Activated naive CD8-positive, alpha-beta T cell treated with anti-CD3 and anti-CD28 coated beads, Interleukin-2, amount 50 U/mL, for 24 hours (primary cell): ENCODE measurements around the gene MED17.

Source experiments
- ATAC-seq: fragments of 150-1000 bp; cut with Tn5 transposase; one replicate; pipeline ENCODE4 v1.10.0; 2021
- DNase-seq: peaks from one replicate; pipeline ENCODE4 v3.0.0; 2021
- H3K27ac Mint-ChIP-seq: one replicate; pipeline ENCODE4 v1.8.0; 2021; ENCODE audit warnings: mild to moderate bottlenecking, mixed read lengths
- H3K27me3 Mint-ChIP-seq: one replicate; pipeline ENCODE4 v1.8.0; 2021; ENCODE audit warnings: mixed read lengths
- H3K36me3 Mint-ChIP-seq: one replicate; pipeline ENCODE4 v1.8.0; 2021; ENCODE audit warnings: low read depth, mixed read lengths
- H3K4me1 Mint-ChIP-seq: one replicate; pipeline ENCODE4 v1.8.0; 2021; ENCODE audit warnings: mixed read lengths
- H3K4me3 Mint-ChIP-seq: one replicate; pipeline ENCODE4 v1.8.0; 2021; ENCODE audit warnings: mild to moderate bottlenecking, moderate library complexity, mixed read lengths
- H3K9me3 Mint-ChIP-seq: one replicate; pipeline ENCODE4 v1.8.0; 2021; ENCODE audit warnings: mixed read lengths

Gene MED17, protein sequence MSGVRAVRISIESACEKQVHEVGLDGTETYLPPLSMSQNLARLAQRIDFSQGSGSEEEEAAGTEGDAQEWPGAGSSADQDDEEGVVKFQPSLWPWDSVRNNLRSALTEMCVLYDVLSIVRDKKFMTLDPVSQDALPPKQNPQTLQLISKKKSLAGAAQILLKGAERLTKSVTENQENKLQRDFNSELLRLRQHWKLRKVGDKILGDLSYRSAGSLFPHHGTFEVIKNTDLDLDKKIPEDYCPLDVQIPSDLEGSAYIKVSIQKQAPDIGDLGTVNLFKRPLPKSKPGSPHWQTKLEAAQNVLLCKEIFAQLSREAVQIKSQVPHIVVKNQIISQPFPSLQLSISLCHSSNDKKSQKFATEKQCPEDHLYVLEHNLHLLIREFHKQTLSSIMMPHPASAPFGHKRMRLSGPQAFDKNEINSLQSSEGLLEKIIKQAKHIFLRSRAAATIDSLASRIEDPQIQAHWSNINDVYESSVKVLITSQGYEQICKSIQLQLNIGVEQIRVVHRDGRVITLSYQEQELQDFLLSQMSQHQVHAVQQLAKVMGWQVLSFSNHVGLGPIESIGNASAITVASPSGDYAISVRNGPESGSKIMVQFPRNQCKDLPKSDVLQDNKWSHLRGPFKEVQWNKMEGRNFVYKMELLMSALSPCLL

DNA sequence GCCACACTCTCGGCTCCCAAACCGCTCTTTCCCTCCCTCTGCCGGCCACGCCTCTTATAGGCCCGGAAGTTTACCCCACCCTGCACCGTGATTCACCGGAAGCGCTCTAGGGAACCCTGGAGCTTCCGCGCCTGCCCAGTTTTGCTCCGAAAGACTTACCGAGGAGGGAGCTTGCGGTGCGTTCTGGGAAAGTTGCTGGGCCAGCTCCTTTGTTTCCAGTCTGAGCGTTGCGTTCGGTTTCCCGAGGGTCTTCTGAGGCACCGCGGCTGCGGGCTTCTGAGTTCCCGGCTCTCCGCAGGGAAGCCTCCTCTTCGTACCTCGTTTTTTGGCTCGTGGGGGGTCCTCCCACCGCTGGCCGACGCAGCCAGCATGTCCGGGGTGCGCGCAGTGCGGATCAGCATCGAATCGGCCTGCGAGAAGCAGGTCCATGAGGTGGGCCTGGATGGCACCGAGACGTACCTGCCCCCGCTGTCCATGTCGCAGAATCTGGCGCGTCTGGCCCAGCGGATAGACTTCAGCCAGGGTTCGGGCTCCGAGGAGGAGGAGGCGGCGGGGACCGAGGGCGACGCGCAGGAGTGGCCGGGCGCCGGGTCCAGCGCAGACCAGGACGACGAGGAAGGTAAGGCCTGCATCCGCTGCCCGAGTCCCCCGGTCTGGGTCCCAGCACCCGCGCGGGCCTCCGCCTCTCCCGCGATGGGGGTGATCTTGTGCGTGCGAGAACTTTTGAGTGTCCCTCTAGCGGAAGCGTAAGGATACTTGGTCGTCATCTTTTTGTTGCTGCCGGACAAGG is at the start of gene MED17:
Gene MED17 (plus strand): TSS at position 138 of the 790 bp plus-strand sequence. CDS start 232 bp downstream, at position 370.
- Mint-ChIP-seq H3K27ac (peak within 1 kb of the TSS; percentile 98), H3K4me1 (peaks cover 45% of the 10 kb centered on the region)
- peak; percentile 98 for ATAC-seq

DNA sequence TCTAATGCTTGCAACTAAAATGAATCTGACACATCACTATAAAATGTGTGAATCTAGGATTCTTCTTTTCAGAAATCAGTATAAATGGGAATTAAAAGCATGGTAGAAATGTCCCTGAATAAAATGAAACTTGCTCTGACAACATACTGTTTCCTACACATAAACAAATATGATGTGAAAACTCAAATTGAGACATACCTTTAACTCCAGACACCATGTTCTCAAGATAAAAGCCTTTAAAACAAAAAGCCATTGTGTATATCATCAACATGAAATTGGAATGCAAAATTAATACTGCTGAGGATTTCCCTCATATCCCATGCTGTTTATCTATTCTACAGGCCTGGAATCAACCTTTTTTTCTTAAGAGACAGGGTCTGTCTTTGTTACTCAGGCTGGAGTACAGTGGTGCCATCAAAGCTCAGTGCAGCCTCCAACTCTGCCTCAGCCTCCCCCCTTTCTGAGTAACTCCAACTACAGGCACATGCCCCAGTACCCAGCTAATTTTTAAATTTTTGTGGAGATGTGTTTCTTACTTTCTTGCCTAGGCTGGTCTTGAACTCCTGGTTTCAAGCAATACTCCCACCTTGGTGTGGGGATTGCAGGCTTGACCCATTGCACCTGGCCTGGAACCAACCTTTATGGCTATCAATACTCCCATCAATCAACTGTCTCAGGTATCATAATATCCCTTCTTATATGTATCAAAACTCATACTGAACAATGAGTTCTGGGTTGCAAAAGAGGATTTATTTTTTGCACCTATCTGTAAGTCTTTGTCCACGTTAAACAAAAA is 49.5 kb upstream of the MED17 start:
- H3K4me1 Mint-ChIP-seq = peaks cover 66% of the 10 kb centered on the region
- ATAC-seq (peak; percentile 33), DNase-seq (no peak)
- no peaks in the 10 kb centered on the region for H3K27me3 Mint-ChIP-seq
- H3K4me3 Mint-ChIP-seq = peak overlapping the region; percentile 99
- H3K9me3 Mint-ChIP-seq = no peaks in the 10 kb centered on the region
- H3K27ac Mint-ChIP-seq = peak overlapping the region; percentile 100
- peaks cover 99% of the 10 kb centered on the region for H3K36me3 Mint-ChIP-seq

More for the DNA sequence above, at the start of gene MED17:
- H3K9me3 Mint-ChIP-seq = no peaks in the 10 kb centered on the region
- peaks cover 31% of the 10 kb centered on the region for H3K36me3 Mint-ChIP-seq
- no peaks in the 10 kb centered on the region for H3K27me3 Mint-ChIP-seq
- H3K4me3 Mint-ChIP-seq = peak within 1 kb of the TSS; percentile 100
- peak; percentile 90 for DNase-seq

DNA sequence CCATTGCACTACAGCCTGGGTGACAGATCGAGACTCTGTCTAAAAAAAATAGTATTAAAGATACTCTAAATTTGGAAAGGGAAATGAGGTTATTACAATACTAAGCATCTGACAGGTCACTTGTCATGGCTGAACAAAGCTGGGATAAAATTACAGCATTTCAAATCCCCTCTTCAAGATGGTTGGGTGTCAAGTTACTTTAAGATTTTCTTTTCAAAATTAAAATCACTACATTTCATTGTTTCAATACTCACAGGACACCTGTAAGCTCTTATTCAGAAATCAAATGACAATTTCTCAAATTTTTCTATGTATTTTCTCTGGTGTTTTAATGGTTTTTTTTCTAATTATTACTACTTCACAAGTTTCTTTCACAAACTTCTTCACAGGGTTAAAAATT is 48.5 kb upstream of the MED17 start:
- Mint-ChIP-seq H3K27ac (peak overlapping the region; percentile 100), H3K9me3 (no peaks in the 10 kb centered on the region), H3K36me3 (peaks cover 98% of the 10 kb centered on the region), H3K4me1 (peaks cover 71% of the 10 kb centered on the region), H3K4me3 (peak overlapping the region; percentile 99), H3K27me3 (no peaks in the 10 kb centered on the region)
- DNase-seq (no peak), ATAC-seq (no peak)

DNA sequence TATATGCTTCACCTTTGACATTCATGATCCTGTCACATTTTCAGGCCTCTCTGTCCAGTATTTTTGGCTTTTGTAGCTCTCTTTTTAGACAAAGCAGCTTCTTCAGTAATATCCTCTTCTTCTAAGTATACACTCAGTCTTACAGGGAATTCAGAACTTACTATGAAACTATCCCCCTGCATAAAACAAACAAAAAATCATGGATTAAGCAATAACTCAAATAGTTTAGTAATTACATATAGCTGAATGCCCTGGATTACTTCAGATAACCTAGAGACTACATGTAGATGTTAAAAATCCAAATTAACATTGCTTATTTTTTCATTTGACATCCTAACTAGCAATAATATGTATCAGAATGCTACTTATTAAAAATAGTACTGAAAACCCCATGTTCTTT is 48.0 kb upstream of the MED17 start:
- peaks cover 99% of the 10 kb centered on the region for H3K36me3 Mint-ChIP-seq
- H3K4me3 Mint-ChIP-seq = peak overlapping the region; percentile 99
- no peaks in the 10 kb centered on the region for H3K9me3 Mint-ChIP-seq
- H3K4me1 Mint-ChIP-seq = peaks cover 75% of the 10 kb centered on the region
- peak overlapping the region; percentile 100 for H3K27ac Mint-ChIP-seq
- no peak for DNase-seq
- H3K27me3 Mint-ChIP-seq = no peaks in the 10 kb centered on the region
- no peak for ATAC-seq

DNA sequence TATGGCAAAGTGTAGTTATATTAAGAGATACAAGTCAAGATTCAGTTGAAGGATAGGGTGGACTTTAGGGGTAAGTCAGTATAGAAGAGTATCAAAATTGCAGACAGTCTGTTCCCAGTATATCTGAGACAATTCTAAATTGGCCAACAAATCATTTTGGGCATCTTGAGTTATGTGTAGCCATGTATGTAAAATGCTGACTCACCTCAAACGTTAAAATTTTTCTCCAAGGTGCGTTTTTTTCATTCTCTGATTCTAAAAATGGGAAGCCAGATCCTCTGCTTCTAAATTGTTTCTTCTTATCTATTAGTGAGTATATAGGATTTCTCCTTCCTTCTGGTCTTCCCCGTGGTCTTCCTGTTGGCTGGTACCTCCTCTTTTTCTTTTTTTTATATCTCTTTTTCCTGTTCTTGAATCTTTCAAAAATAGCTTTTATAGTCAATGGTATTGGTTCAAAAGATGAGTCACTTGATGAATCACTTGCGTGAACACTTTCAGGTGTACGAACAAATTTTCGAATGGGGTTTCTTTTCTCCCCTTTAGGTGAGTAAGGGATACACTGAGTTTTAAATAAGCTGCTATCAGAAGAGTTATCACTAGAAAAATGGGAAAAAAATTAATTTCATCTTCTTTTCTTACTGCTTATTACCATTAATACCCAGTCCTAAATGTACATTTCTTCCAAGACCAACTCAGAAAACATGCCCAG is 46.0 kb upstream of the MED17 start:
- peaks cover 79% of the 10 kb centered on the region for H3K4me1 Mint-ChIP-seq
- H3K9me3 Mint-ChIP-seq = no peaks in the 10 kb centered on the region
- DNase-seq = no peak
- ATAC-seq = no peak
- H3K36me3 Mint-ChIP-seq = peaks cover 88% of the 10 kb centered on the region
- H3K27me3 Mint-ChIP-seq = no peaks in the 10 kb centered on the region
- peak overlapping the region; percentile 99 for H3K4me3 Mint-ChIP-seq
- peak overlapping the region; percentile 100 for H3K27ac Mint-ChIP-seq

DNA sequence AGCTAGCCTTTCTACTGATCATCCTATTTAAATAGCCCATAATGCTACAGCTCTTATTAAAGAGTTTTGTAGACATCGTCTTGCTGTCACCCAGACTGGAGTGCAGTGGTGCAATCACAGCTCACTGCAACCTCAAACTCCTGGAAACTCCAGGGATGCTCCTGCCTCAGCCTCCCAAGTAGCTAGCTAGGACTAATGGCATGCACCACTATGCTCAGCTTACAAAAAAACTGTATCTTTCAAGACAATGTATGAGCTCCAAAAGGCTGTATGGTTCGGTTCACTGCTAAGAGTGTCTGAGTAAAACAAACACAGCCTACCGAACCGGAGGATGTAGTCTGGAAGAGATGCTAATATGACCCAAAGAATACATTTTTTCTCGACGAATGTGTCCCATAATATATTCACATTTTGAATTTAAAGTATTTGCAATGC is 45.4 kb upstream of the MED17 start:
- Mint-ChIP-seq H3K27me3 (no peaks in the 10 kb centered on the region), H3K9me3 (no peaks in the 10 kb centered on the region), H3K4me1 (peaks cover 76% of the 10 kb centered on the region), H3K27ac (peak overlapping the region; percentile 100), H3K4me3 (peak overlapping the region; percentile 99), H3K36me3 (peaks cover 85% of the 10 kb centered on the region)
- DNase-seq = no peak
- ATAC-seq = no peak

DNA sequence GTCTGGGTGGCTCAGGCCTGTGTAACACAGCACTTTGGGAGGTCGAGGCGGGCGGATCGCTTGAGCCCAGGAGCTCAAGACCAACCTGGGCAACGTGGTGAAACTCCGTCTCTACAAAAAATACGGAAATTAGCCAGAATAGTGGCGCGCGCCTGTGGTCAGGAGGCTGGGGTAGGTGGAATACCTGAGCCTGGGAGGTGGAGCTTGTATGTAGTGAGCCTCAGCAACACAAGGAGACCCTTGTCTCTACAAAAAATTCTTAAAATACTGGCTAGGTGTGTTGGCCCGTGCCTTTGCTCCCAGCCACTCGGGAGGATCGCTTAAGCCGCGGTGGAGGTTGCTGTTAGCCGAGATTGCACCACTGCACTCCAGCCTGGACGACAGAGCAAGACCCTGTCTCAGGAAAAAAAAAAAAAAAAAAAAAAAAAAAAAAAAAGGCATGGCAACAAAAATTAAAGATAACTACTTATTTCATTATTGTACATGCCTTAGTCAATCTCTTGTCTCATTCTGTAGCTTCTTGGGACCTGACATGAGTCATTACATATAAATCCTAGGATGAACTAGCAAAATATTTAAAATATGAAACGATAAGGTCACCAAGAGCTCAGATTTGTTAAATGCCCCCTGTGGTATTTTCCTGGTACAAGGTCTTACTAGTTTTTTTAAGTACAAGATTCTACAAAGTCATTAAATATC is 43.9 kb upstream of the MED17 start:
- H3K9me3 Mint-ChIP-seq = no peaks in the 10 kb centered on the region
- DNase-seq = peak; percentile 54
- peak overlapping the region; percentile 99 for H3K4me3 Mint-ChIP-seq
- ATAC-seq = peak; percentile 22
- H3K36me3 Mint-ChIP-seq = peaks cover 72% of the 10 kb centered on the region
- H3K27ac Mint-ChIP-seq = peak overlapping the region; percentile 100
- peaks cover 73% of the 10 kb centered on the region for H3K4me1 Mint-ChIP-seq
- H3K27me3 Mint-ChIP-seq = no peaks in the 10 kb centered on the region

DNA sequence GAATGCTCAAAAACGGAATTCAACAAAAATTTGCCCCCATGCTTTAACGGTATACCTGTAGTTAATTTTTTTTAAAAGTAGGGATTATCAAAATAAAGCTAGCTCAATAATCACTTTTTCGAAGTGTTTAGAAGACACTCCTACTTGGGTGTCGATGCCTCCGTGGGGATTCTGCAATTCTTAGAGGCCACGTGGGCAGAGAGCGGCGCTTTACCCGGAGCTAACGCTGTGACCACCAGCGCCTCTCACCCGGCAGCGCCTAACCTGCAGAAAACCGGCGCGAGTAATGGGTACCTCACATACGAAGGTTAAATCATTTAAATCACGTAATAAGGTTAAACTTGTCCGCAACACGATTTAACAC is 43.4 kb upstream of the MED17 start:
- Mint-ChIP-seq H3K27me3 (no peaks in the 10 kb centered on the region), H3K4me1 (peaks cover 70% of the 10 kb centered on the region), H3K27ac (peak overlapping the region; percentile 100), H3K4me3 (peak overlapping the region; percentile 99), H3K36me3 (peaks cover 66% of the 10 kb centered on the region), H3K9me3 (no peaks in the 10 kb centered on the region)
- ATAC-seq (peak; percentile 35), DNase-seq (peak; percentile 62)

DNA sequence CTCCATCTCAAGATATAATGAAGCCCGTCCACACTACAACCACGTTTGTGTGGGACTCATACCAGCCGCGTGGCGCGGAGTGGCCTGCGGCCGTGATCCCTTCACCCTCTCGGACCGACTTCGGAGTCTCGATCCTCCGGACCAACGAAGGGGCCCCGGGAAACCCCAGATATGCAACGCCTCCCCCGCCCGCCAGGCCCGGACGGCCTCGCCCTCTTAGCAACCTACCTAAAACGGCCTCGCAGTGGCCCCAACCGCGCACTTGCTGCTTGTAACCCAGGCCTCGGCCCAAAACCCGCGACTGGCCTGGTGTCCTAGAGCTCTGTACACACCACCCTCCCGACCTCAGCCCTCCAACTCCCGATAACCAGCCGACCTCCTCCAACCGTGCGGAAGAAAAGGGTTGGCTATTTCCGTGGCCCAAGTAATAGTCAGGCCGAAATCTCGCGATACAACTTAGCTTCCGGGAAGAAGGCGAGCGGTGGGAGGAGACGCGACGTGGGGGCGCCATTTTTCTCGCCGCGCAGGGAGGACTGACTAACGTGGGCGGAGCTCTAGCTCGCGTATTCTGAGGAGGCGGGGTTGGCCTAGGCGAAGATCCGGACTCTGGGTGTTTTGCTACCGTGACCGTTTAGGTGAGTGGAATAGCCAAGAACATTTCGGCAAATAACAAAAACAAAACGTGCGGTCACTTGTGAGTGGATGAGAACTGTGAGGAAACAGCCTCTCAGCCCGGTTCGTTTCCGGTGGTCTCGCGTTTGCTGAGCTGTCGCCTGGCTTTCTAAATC is 42.8 kb upstream of the MED17 start, which contains the start of the genes C11orf54 and TAF1D:
Gene C11orf54 (plus strand): TSS at position 579 of the 788 bp plus-strand sequence. CDS start 5,722 bp downstream, outside the sequence.
Gene TAF1D (minus strand): TSS at position 402 of the 788 bp plus-strand sequence. CDS start 2,191 bp downstream, outside the sequence.
- H3K36me3 Mint-ChIP-seq = peaks cover 61% of the 10 kb centered on the region
- DNase-seq (peak; percentile 91), ATAC-seq (peak; percentile 82)
- H3K4me1 Mint-ChIP-seq = peaks cover 65% of the 10 kb centered on the region
- no peaks in the 10 kb centered on the region for H3K9me3 Mint-ChIP-seq
- peak within 1 kb of the TSS; percentile 100 for H3K27ac Mint-ChIP-seq
- H3K4me3 Mint-ChIP-seq = peak within 1 kb of the TSS; percentile 99
- no peaks in the 10 kb centered on the region for H3K27me3 Mint-ChIP-seq

DNA sequence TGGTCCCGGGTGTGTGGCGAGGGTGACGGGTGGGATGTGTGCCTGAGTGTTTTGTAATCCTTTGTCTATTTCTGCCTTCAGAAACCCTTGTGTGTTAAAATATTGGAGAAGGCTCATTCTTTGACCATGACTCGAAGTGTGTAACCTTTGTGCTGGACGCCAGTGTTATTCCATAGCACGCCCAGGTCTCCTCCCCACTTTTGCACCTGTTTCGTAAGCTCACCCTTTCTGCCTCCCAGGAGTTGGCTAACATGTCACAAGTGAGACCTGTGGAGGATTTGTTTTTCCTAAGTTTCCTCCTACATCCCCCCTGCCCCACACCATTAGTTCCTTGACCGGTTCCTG is 42.2 kb upstream of the MED17 start:
- peak overlapping the region; percentile 100 for H3K27ac Mint-ChIP-seq
- ATAC-seq = peak; percentile 7
- H3K9me3 Mint-ChIP-seq = no peaks in the 10 kb centered on the region
- DNase-seq = no peak
- H3K36me3 Mint-ChIP-seq = peaks cover 55% of the 10 kb centered on the region
- H3K4me1 Mint-ChIP-seq = peaks cover 60% of the 10 kb centered on the region
- H3K4me3 Mint-ChIP-seq = peak overlapping the region; percentile 99
- H3K27me3 Mint-ChIP-seq = no peaks in the 10 kb centered on the region

DNA sequence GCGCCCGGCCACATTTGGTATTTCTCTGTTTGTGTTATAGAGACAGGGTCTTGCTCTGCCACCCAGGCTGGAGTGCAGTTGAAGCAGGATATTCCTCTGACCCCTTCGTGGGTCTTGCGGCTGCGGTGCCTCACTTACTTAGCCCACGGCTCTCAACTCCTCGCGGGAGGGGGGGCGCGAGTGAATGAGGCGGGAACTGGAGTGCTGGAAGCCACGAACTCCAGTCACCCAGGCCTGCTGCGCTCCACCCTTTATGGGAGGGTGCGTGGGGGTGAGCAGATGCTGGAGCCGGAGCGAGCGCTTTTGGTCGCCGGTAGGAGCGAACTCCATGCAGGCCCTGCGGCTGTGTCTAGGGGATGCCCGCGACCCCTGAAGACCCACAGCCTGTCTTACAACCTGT is 40.8 kb upstream of the MED17 start:
- Mint-ChIP-seq H3K4me3 (peak overlapping the region; percentile 59), H3K9me3 (no peaks in the 10 kb centered on the region), H3K27me3 (no peaks in the 10 kb centered on the region), H3K27ac (no peak overlapping the region), H3K4me1 (peaks cover 46% of the 10 kb centered on the region), H3K36me3 (peaks cover 43% of the 10 kb centered on the region)
- DNase-seq (no peak), ATAC-seq (no peak)

DNA sequence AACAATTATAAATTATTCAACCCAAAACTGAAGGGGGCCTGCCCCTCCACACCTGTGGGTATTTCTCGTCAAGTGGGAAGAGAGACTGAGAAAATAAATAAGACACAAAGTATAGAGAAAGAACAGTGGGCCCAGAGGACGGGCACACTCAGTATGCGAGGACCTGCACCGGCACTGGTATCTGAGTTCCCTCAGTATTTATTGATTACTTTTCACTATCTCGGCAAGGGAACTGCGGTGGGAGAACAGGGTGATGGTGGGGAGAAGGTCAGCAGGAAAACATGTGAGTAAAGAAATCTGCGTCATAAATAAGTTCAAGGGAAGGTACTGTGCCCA is 39.4 kb upstream of the MED17 start:
- Mint-ChIP-seq H3K27me3 (no peaks in the 10 kb centered on the region), H3K36me3 (peaks cover 31% of the 10 kb centered on the region), H3K27ac (no peak overlapping the region), H3K9me3 (no peaks in the 10 kb centered on the region), H3K4me3 (no peak overlapping the region), H3K4me1 (peaks cover 34% of the 10 kb centered on the region)
- ATAC-seq (no peak), DNase-seq (no peak)
